WTC11 (cell line): ENCODE measurements around the gene DUOX2. TPM values are rescaled to one million over a fixed set of nuclear protein-coding genes. Genes with fewer than 3 reads are reported as not detected.

ENCODE experiments used
- ATAC-seq: fragments of 200-7000 bp; cut with Tn5 transposase; 2 replicates; pipeline ENCODE4 v1.10.0; 2021; ENCODE audit warnings: mild to moderate bottlenecking, moderate library complexity
- CTCF ChIA-PET: fragments of 300-600 bp; sonication (Branson Sonifier 250); formaldehyde crosslinking; loops from one replicate; lab custom pipeline; 2021; ENCODE audit warnings: antibody characterized with exemption; lab: Charles Lee
- POLR2A ChIA-PET: fragments of 350-600 bp; sonication (Branson Sonifier 250); formaldehyde crosslinking; loops from one replicate; lab custom pipeline; 2021; ENCODE audit warnings: antibody characterized with exemption; lab: Charles Lee
- DNase-seq: peaks from one replicate; pipeline ENCODE4 v3.0.0; 2021; ENCODE audit warnings: low spot score
- H3K27ac Mint-ChIP-seq: 2 replicates; pipeline ENCODE4 v1.8.0; 2021; ENCODE audit warnings: mixed read lengths
- H3K27me3 Mint-ChIP-seq: 2 replicates; pipeline ENCODE4 v1.8.0; 2021; ENCODE audit warnings: low read depth, mild to moderate bottlenecking, moderate library complexity, mixed read lengths
- H3K36me3 Mint-ChIP-seq: 2 replicates; pipeline ENCODE4 v1.8.0; 2021; ENCODE audit warnings: mixed read lengths
- H3K4me1 Mint-ChIP-seq: 2 replicates; pipeline ENCODE4 v1.8.0; 2022; ENCODE audit warnings: mixed read lengths
- H3K4me3 Mint-ChIP-seq: 2 replicates; pipeline ENCODE4 v1.8.0; 2021; ENCODE audit warnings: mild to moderate bottlenecking, moderate library complexity, mixed read lengths
- H3K9me3 Mint-ChIP-seq: 2 replicates; pipeline ENCODE4 v1.8.0; 2021; ENCODE audit warnings: mixed read lengths
- ARID4B ChIP-seq: sonication (generic); formaldehyde crosslinking; IDR thresholded peaks from 2 replicates; pipeline ENCODE4 v1.8.0; 2023; ENCODE audit warnings: missing genetic modification reagents, mild to moderate bottlenecking, borderline replicate concordance
- ELF4 ChIP-seq: sonication (generic); formaldehyde crosslinking; IDR thresholded peaks from 2 replicates; pipeline ENCODE4 v1.8.1; 2022; ENCODE audit warnings: low read depth, mild to moderate bottlenecking, moderate library complexity, missing genetic modification reagents
- ERG ChIP-seq: fragments of 250-450 bp; sonication (Bioruptor Pico); IDR thresholded peaks from 2 replicates; pipeline ENCODE4 v1.8.0; 2021; ENCODE audit warnings: mild to moderate bottlenecking
- ESRRA ChIP-seq: sonication (generic); formaldehyde crosslinking; IDR thresholded peaks from 2 replicates; pipeline ENCODE4 v1.8.1; 2022; ENCODE audit warnings: mild to moderate bottlenecking, missing genetic modification reagents, borderline replicate concordance
- FOXK1 ChIP-seq: sonication (generic); formaldehyde crosslinking; IDR thresholded peaks from 2 replicates; pipeline ENCODE4 v1.8.0; 2022; ENCODE audit warnings: mild to moderate bottlenecking, moderate library complexity, missing genetic modification reagents
- IRF1 ChIP-seq: sonication (generic); formaldehyde crosslinking; IDR thresholded peaks from 2 replicates; pipeline ENCODE4 v1.8.0; 2023; ENCODE audit warnings: missing genetic modification reagents
- KAT7 ChIP-seq: sonication (generic); formaldehyde crosslinking; IDR thresholded peaks from 2 replicates; pipeline ENCODE4 v1.8.1; 2023; ENCODE audit warnings: missing genetic modification reagents, mild to moderate bottlenecking, borderline replicate concordance
- MXD4 ChIP-seq: fragments of 250-450 bp; sonication (Bioruptor Pico); IDR thresholded peaks from 2 replicates; pipeline ENCODE4 v1.8.0; 2021; ENCODE audit warnings: mild to moderate bottlenecking, moderate library complexity, borderline replicate concordance
- PREB ChIP-seq: sonication (generic); formaldehyde crosslinking; IDR thresholded peaks from 2 replicates; pipeline ENCODE4 v1.8.1; 2022; ENCODE audit warnings: mild to moderate bottlenecking, missing genetic modification reagents, moderate library complexity, borderline replicate concordance
- STAT6 ChIP-seq: sonication (generic); formaldehyde crosslinking; conservative IDR thresholded peaks from 2 replicates; pipeline ENCODE4 v1.8.1; 2023; ENCODE audit warnings: mild to moderate bottlenecking, low read depth, missing genetic modification reagents, moderate library complexity
- USF1 ChIP-seq: sonication (generic); formaldehyde crosslinking; IDR thresholded peaks from 2 replicates; pipeline ENCODE4 v1.8.0; 2022; ENCODE audit warnings: mild to moderate bottlenecking, missing genetic modification reagents
- ZNF121 ChIP-seq: sonication (generic); formaldehyde crosslinking; IDR thresholded peaks from 2 replicates; pipeline ENCODE4 v1.8.0; 2023; ENCODE audit warnings: missing genetic modification reagents
- ZNF232 ChIP-seq: sonication (generic); formaldehyde crosslinking; IDR thresholded peaks from 2 replicates; pipeline ENCODE4 v1.8.0; 2022; ENCODE audit warnings: mild to moderate bottlenecking, missing genetic modification reagents
- ZNF281 ChIP-seq: sonication (generic); formaldehyde crosslinking; IDR thresholded peaks from 2 replicates; pipeline ENCODE4 v1.8.0; 2023; ENCODE audit warnings: mild to moderate bottlenecking, missing genetic modification reagents
- ZNF317 ChIP-seq: sonication (generic); formaldehyde crosslinking; IDR thresholded peaks from 2 replicates; pipeline ENCODE4 v1.8.1; 2023; ENCODE audit warnings: low read depth, mild to moderate bottlenecking, moderate library complexity, missing genetic modification reagents, borderline replicate concordance
- ZNF425 ChIP-seq: fragments of 250-450 bp; sonication (Bioruptor Pico); conservative IDR thresholded peaks from 2 replicates; pipeline ENCODE4 v1.9.0; 2021; ENCODE audit warnings: mild to moderate bottlenecking
- total RNA-seq: library from RNA; stranded (reverse); gene quantifications from 3 replicates; pipeline ENCODE4 v1.2.3, GENCODE V29; 2021

DUOX2 gene
- total RNA-seq, 1 experiment from 2014 or later, result 0.13 TPM

- H3K4me3 Mint-ChIP-seq, result no peak overlapping the region
- no peaks in the 10 kb centered on the region for H3K9me3 Mint-ChIP-seq
- ChIA-PET CTCF (interaction anchor here (1.8 kb wide), 1 partner anchor 34 kb away, joined by 8 read pairs; no protein-coding TSS in a partner anchor), POLR2A (no interaction called here)
- no peak for DNase-seq
- no peaks in the 10 kb centered on the region for H3K36me3 Mint-ChIP-seq
- peaks cover 5% of the 10 kb centered on the region for H3K4me1 Mint-ChIP-seq
- ATAC-seq, result no peak
- H3K27ac Mint-ChIP-seq, result no peak overlapping the region
- no peak for TF ChIP-seq MXD4 (CRISPR knock-in tag)
- no peak for TF ChIP-seq ZNF121 (CRISPR knock-in tag)
- no peak for TF ChIP-seq IRF1 (CRISPR knock-in tag)
- no peak for TF ChIP-seq ZNF317 (CRISPR knock-in tag)
- no peaks in the 10 kb centered on the region; the same call in 1 of the 2 replicates for H3K27me3 Mint-ChIP-seq
These were observed 29.8 kb downstream of the DUOX2 start for GRCh38 chr15:45084163-45084562.

- CTCF ChIA-PET, result interaction anchor here (0.7 to 1.8 kb wide), 3 partner anchors 34 to 35 kb away, joined by 5 to 8 read pairs (median 8); no protein-coding TSS in a partner anchor
- ATAC-seq, result no peak
- no peaks in the 10 kb centered on the region for H3K9me3 Mint-ChIP-seq
- no peak for TF ChIP-seq ZNF281 (CRISPR knock-in tag)
- no peak for TF ChIP-seq ESRRA
- no peak for TF ChIP-seq FOXK1
- TF ChIP-seq PREB (CRISPR knock-in tag), result no peak
- TF ChIP-seq KAT7 (CRISPR knock-in tag), result no peak
- TF ChIP-seq ZNF232 (CRISPR knock-in tag), result no peak
- TF ChIP-seq ELF4 (CRISPR knock-in tag), result no peak
- TF ChIP-seq ARID4B (CRISPR knock-in tag), result no peak
- no peak for TF ChIP-seq USF1 (CRISPR knock-in tag)
- no peak for TF ChIP-seq STAT6 (CRISPR knock-in tag)
- no peak for TF ChIP-seq ERG (CRISPR knock-in tag)
- no peak for TF ChIP-seq ZNF425 (CRISPR knock-in tag)
These were observed 30.7 kb downstream of the DUOX2 start for GRCh38 chr15:45083223-45083622.

More at GRCh38 chr15:45083223-45083622, 30.7 kb downstream of the DUOX2 start:
- Mint-ChIP-seq H3K4me3 (no peak overlapping the region), H3K27ac (no peak overlapping the region), H3K36me3 (no peaks in the 10 kb centered on the region), H3K4me1 (peaks cover 8% of the 10 kb centered on the region), H3K27me3 (no peaks in the 10 kb centered on the region; the same call in 1 of the 2 replicates)
- POLR2A ChIA-PET, result no interaction called here
- DNase-seq, result no peak
